WTC11 (cell line): ENCODE measurements around the gene CCDC167. TPM values are rescaled to one million over a fixed set of nuclear protein-coding genes. Genes with fewer than 3 reads are reported as not detected.
A peak's percentile ranks its signal among the peaks of the same experiment; 100 is the strongest.

Experiments used
- ATAC-seq: fragments of 200-7000 bp; cut with Tn5 transposase; 2 replicates; pipeline ENCODE4 v1.10.0; 2021; ENCODE audit warnings: mild to moderate bottlenecking, moderate library complexity
- CTCF ChIA-PET: fragments of 300-600 bp; sonication (Branson Sonifier 250); formaldehyde crosslinking; loops from one replicate; lab custom pipeline; 2021; ENCODE audit warnings: antibody characterized with exemption; lab: Charles Lee
- POLR2A ChIA-PET: fragments of 350-600 bp; sonication (Branson Sonifier 250); formaldehyde crosslinking; loops from one replicate; lab custom pipeline; 2021; ENCODE audit warnings: antibody characterized with exemption; lab: Charles Lee
- DNase-seq: peaks from one replicate; pipeline ENCODE4 v3.0.0; 2021; ENCODE audit warnings: low spot score
- H3K27ac Mint-ChIP-seq: 2 replicates; pipeline ENCODE4 v1.8.0; 2021; ENCODE audit warnings: mixed read lengths
- H3K27me3 Mint-ChIP-seq: 2 replicates; pipeline ENCODE4 v1.8.0; 2021; ENCODE audit warnings: low read depth, mild to moderate bottlenecking, moderate library complexity, mixed read lengths
- H3K36me3 Mint-ChIP-seq: 2 replicates; pipeline ENCODE4 v1.8.0; 2021; ENCODE audit warnings: mixed read lengths
- H3K4me1 Mint-ChIP-seq: 2 replicates; pipeline ENCODE4 v1.8.0; 2022; ENCODE audit warnings: mixed read lengths
- H3K4me3 Mint-ChIP-seq: 2 replicates; pipeline ENCODE4 v1.8.0; 2021; ENCODE audit warnings: mild to moderate bottlenecking, moderate library complexity, mixed read lengths
- H3K9me3 Mint-ChIP-seq: 2 replicates; pipeline ENCODE4 v1.8.0; 2021; ENCODE audit warnings: mixed read lengths
- CREB1 ChIP-seq: sonication (generic); formaldehyde crosslinking; IDR thresholded peaks from 2 replicates; pipeline ENCODE4 v1.8.0; 2023; ENCODE audit warnings: mild to moderate bottlenecking, missing genetic modification reagents
- ESRRA ChIP-seq: sonication (generic); formaldehyde crosslinking; IDR thresholded peaks from 2 replicates; pipeline ENCODE4 v1.8.1; 2022; ENCODE audit warnings: mild to moderate bottlenecking, missing genetic modification reagents, borderline replicate concordance
- GTF2I ChIP-seq: fragments of 250-450 bp; sonication (Bioruptor Pico); conservative IDR thresholded peaks from 2 replicates; pipeline ENCODE4 v1.4.0; 2021; ENCODE audit warnings: mild to moderate bottlenecking
- HMGA2 ChIP-seq: fragments of 250-450 bp; sonication (Bioruptor Pico); IDR thresholded peaks from 2 replicates; pipeline ENCODE4 v1.4.0; 2021; ENCODE audit warnings: mild to moderate bottlenecking, moderate library complexity
- IRF2 ChIP-seq: sonication (generic); formaldehyde crosslinking; IDR thresholded peaks from 2 replicates; pipeline ENCODE4 v1.8.0; 2022; ENCODE audit warnings: low read depth, missing genetic modification reagents, borderline replicate concordance
- MYBL2 ChIP-seq: sonication (generic); formaldehyde crosslinking; IDR thresholded peaks from 2 replicates; pipeline ENCODE4 v1.8.1; 2023; ENCODE audit warnings: mild to moderate bottlenecking, moderate library complexity, missing genetic modification reagents
- NFE2L1 ChIP-seq: sonication (generic); formaldehyde crosslinking; IDR thresholded peaks from 2 replicates; pipeline ENCODE4 v1.8.1; 2023; ENCODE audit warnings: missing genetic modification reagents
- NFYB ChIP-seq: sonication (generic); formaldehyde crosslinking; conservative IDR thresholded peaks from 2 replicates; pipeline ENCODE4 v1.8.0; 2022; ENCODE audit warnings: low read depth, missing genetic modification reagents
- NR2C2 ChIP-seq: sonication (generic); formaldehyde crosslinking; IDR thresholded peaks from 2 replicates; pipeline ENCODE4 v1.8.0; 2022; ENCODE audit warnings: mild to moderate bottlenecking, missing genetic modification reagents
- ZNF317 ChIP-seq: sonication (generic); formaldehyde crosslinking; IDR thresholded peaks from 2 replicates; pipeline ENCODE4 v1.8.1; 2023; ENCODE audit warnings: low read depth, mild to moderate bottlenecking, moderate library complexity, missing genetic modification reagents, borderline replicate concordance
- ZNF423 ChIP-seq: fragments of 250-450 bp; sonication (Bioruptor Pico); IDR thresholded peaks from 2 replicates; pipeline ENCODE4 v2.1.2; 2022; ENCODE audit warnings: mild to moderate bottlenecking, moderate library complexity
- total RNA-seq: library from RNA; stranded (reverse); gene quantifications from 3 replicates; pipeline ENCODE4 v1.2.3, GENCODE V29; 2021
- TF ChIP-seq, protein P1 (sequence below): sonication (generic); formaldehyde crosslinking; IDR thresholded peaks from 2 replicates; pipeline ENCODE4 v1.8.0; 2022; ENCODE audit warnings: missing genetic modification reagents
- TF ChIP-seq, protein P2 (sequence below): sonication (generic); formaldehyde crosslinking; IDR thresholded peaks from 2 replicates; pipeline ENCODE4 v1.8.1; 2023; ENCODE audit warnings: mild to moderate bottlenecking, missing genetic modification reagents
- TF ChIP-seq, protein P3 (sequence below): sonication (generic); formaldehyde crosslinking; IDR thresholded peaks from 2 replicates; pipeline ENCODE4 v1.8.1; 2023; ENCODE audit warnings: mild to moderate bottlenecking, missing genetic modification reagents, borderline replicate concordance

Gene CCDC167
- total RNA-seq, 1 experiment from 2014 or later = 19.1 TPM

DNA sequence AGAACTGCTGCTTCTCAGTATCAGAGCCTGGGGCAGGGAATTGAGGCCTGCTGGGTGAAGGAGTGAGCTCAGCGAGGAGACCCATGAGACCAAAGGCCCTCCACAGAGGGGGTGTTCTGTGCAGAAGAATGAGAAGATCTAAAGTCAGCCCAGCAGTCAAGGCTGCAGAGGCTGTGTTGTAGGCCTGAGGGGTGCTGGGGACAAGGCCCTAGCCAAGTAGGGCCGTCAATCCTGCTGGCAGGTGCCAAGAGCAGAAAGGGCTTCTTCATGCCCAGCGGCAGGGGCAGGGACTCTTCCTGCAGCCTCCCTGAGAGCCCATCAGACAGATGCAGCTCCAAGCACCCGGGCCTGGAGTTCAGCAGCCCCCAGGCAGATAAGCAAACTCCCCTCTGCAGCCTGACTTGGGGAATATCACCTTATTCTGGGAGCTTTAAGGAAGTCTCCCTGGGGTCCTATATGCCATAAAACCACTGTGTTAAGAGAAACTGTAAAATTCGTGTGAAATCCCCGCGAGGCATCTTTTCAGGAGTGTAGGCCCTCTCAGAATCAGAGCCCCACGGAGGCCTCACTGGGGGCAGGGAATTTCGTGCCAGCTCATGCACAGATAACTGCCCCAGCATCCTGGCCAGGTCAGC, 9.0 kb downstream of the CCDC167 start:
- ChIA-PET CTCF (interaction anchor here (1.2 to 3.3 kb wide), 3 partner anchors 46 to 75 kb away, joined by 3 to 20 read pairs (median 16); no protein-coding TSS in a partner anchor), POLR2A (no interaction called here)
- peaks cover 3% of the 10 kb centered on the region; the same call in 1 of the 2 replicates for H3K36me3 Mint-ChIP-seq
- ATAC-seq (no peak), DNase-seq (no peak)
- TF ChIP-seq HMGA2 (no peak), NFE2L1 (CRISPR knock-in tag) (no peak), NFYB (no peak), MYBL2 (CRISPR knock-in tag) (no peak)
- TF ChIP-seq, protein P1, sequence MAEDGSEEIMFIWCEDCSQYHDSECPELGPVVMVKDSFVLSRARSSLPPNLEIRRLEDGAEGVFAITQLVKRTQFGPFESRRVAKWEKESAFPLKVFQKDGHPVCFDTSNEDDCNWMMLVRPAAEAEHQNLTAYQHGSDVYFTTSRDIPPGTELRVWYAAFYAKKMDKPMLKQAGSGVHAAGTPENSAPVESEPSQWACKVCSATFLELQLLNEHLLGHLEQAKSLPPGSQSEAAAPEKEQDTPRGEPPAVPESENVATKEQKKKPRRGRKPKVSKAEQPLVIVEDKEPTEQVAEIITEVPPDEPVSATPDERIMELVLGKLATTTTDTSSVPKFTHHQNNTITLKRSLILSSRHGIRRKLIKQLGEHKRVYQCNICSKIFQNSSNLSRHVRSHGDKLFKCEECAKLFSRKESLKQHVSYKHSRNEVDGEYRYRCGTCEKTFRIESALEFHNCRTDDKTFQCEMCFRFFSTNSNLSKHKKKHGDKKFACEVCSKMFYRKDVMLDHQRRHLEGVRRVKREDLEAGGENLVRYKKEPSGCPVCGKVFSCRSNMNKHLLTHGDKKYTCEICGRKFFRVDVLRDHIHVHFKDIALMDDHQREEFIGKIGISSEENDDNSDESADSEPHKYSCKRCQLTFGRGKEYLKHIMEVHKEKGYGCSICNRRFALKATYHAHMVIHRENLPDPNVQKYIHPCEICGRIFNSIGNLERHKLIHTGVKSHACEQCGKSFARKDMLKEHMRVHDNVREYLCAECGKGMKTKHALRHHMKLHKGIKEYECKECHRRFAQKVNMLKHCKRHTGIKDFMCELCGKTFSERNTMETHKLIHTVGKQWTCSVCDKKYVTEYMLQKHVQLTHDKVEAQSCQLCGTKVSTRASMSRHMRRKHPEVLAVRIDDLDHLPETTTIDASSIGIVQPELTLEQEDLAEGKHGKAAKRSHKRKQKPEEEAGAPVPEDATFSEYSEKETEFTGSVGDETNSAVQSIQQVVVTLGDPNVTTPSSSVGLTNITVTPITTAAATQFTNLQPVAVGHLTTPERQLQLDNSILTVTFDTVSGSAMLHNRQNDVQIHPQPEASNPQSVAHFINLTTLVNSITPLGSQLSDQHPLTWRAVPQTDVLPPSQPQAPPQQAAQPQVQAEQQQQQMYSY (CRISPR knock-in tag) = no peak
- TF ChIP-seq, protein P2, sequence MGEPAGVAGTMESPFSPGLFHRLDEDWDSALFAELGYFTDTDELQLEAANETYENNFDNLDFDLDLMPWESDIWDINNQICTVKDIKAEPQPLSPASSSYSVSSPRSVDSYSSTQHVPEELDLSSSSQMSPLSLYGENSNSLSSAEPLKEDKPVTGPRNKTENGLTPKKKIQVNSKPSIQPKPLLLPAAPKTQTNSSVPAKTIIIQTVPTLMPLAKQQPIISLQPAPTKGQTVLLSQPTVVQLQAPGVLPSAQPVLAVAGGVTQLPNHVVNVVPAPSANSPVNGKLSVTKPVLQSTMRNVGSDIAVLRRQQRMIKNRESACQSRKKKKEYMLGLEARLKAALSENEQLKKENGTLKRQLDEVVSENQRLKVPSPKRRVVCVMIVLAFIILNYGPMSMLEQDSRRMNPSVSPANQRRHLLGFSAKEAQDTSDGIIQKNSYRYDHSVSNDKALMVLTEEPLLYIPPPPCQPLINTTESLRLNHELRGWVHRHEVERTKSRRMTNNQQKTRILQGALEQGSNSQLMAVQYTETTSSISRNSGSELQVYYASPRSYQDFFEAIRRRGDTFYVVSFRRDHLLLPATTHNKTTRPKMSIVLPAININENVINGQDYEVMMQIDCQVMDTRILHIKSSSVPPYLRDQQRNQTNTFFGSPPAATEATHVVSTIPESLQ (CRISPR knock-in tag) = no peak
- no peaks in the 10 kb centered on the region for H3K9me3 Mint-ChIP-seq
- H3K27ac Mint-ChIP-seq = no peak overlapping the region
- H3K4me1 Mint-ChIP-seq = peaks cover 45% of the 10 kb centered on the region
- H3K4me3 Mint-ChIP-seq = no peak overlapping the region
- H3K27me3 Mint-ChIP-seq = no peaks in the 10 kb centered on the region

DNA sequence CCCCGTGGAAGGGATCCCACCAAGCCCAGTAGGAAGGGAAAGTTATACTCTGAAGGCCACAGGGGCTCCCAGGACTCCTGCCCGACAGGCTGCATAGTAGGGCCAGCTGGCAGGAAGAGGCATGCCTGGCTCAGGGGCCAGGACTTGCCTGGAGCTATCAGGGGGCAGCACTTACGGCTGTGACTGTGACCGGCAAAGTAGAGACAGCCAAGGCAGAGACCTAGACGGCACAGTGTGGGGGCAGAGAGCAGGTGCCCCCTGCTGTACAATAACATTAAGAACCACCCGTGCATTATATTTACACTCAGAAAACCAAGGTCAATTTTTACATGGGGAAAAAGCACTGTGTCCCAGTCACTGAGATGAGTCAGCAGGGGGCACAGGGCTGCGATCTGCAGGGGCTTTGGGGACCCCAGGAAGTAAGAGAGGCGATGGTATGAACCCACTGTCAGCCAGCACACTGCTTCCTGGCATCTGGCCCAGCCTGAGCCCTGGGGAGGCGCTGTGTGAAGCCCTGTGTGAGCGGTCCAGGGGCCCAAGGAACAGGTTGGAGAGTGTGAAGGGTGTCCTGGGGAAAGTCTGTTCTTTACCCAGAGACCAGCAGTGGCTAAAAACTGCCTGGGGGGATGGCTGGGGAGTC, 9.9 kb downstream of the CCDC167 start:
- Mint-ChIP-seq H3K36me3 (peaks cover 3% of the 10 kb centered on the region; the same call in 1 of the 2 replicates), H3K4me1 (peaks cover 45% of the 10 kb centered on the region), H3K9me3 (no peaks in the 10 kb centered on the region), H3K27me3 (no peaks in the 10 kb centered on the region), H3K27ac (no peak overlapping the region; the same call in 1 of the 2 replicates), H3K4me3 (no peak overlapping the region)
- ATAC-seq (peak; percentile 16), DNase-seq (no peak)
- no peak for TF ChIP-seq IRF2 (CRISPR knock-in tag)
- no peak for TF ChIP-seq ZNF317
- TF ChIP-seq, protein P3, sequence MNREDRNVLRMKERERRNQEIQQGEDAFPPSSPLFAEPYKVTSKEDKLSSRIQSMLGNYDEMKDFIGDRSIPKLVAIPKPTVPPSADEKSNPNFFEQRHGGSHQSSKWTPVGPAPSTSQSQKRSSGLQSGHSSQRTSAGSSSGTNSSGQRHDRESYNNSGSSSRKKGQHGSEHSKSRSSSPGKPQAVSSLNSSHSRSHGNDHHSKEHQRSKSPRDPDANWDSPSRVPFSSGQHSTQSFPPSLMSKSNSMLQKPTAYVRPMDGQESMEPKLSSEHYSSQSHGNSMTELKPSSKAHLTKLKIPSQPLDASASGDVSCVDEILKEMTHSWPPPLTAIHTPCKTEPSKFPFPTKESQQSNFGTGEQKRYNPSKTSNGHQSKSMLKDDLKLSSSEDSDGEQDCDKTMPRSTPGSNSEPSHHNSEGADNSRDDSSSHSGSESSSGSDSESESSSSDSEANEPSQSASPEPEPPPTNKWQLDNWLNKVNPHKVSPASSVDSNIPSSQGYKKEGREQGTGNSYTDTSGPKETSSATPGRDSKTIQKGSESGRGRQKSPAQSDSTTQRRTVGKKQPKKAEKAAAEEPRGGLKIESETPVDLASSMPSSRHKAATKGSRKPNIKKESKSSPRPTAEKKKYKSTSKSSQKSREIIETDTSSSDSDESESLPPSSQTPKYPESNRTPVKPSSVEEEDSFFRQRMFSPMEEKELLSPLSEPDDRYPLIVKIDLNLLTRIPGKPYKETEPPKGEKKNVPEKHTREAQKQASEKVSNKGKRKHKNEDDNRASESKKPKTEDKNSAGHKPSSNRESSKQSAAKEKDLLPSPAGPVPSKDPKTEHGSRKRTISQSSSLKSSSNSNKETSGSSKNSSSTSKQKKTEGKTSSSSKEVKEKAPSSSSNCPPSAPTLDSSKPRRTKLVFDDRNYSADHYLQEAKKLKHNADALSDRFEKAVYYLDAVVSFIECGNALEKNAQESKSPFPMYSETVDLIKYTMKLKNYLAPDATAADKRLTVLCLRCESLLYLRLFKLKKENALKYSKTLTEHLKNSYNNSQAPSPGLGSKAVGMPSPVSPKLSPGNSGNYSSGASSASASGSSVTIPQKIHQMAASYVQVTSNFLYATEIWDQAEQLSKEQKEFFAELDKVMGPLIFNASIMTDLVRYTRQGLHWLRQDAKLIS (CRISPR knock-in tag) = no peak
- CTCF ChIA-PET = interaction anchor here (0.7 to 3.0 kb wide), 3 partner anchors 47 to 76 kb away, joined by 3 to 16 read pairs (median 12); no protein-coding TSS in a partner anchor
- POLR2A ChIA-PET = no interaction called here

DNA sequence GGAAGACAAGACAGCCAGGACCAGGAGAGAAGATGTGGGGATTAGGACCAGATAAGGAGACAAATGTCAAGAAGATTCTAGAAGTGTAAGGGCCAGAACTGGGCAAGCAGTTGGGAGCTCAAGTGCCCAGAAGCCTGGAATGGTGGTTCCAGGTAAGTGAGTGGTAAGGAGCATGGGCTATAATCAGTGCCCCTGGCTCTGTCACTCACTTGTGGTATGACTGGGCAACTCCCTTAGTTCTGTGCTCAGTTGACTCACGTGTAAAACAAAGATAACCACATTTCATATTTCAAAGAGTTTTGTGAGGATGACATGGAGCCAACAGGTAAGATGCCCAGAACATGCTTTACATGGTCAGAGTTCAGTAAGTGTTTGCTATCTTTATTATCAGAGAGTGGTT, 11.2 kb downstream of the CCDC167 start:
- ChIA-PET CTCF (interaction anchor here (0.9 to 2.4 kb wide), 4 partner anchors 20 to 77 kb away, joined by 3 to 12 read pairs (median 6); no protein-coding TSS in a partner anchor), POLR2A (interaction anchor here (0.9 kb wide), 1 partner anchor 217 kb away, joined by 6 read pairs; no protein-coding TSS in a partner anchor)
- H3K36me3 Mint-ChIP-seq = peaks cover 3% of the 10 kb centered on the region; the same call in 1 of the 2 replicates
- ATAC-seq = no peak
- no peaks in the 10 kb centered on the region for H3K9me3 Mint-ChIP-seq
- H3K27me3 Mint-ChIP-seq = no peaks in the 10 kb centered on the region
- H3K4me1 Mint-ChIP-seq = peaks cover 40% of the 10 kb centered on the region
- H3K4me3 Mint-ChIP-seq = no peak overlapping the region
- no peak for DNase-seq
- 0 out of 2 replicates have a peak overlapping the region, but pooled peaks have one; percentile 4 for H3K27ac Mint-ChIP-seq
- no peak for TF ChIP-seq GTF2I (CRISPR knock-in tag)
- no peak for TF ChIP-seq ZNF423
- TF ChIP-seq ESRRA = no peak
- no peak for TF ChIP-seq NR2C2 (CRISPR knock-in tag)
- no peak for TF ChIP-seq CREB1 (CRISPR knock-in tag)
- TF ChIP-seq, protein P3 (CRISPR knock-in tag) = no peak
